GM23338 (cell line): ENCODE measurements around the gene TYW1B. TPM values are rescaled to one million over a fixed set of nuclear protein-coding genes. Genes with fewer than 3 reads are reported as not detected.

Source experiments
- ATAC-seq: fragments of 200-7000 bp; cut with Tn5 transposase; 3 replicates; pipeline ENCODE4 v1.9.1; 2020
- DNase-seq: peaks from one replicate; pipeline ENCODE4 v3.0.0-alpha.2; 2015; ENCODE audit warnings: low spot score
- H2AFZ ChIP-seq: fragments of 200-600 bp; sonication (generic); 2 replicates; pipeline ENCODE4 v1.8.0; 2016; ENCODE audit warnings: antibody characterized with exemption, mild to moderate bottlenecking, moderate library complexity
- H3F3A ChIP-seq: fragments of 200-600 bp; sonication (generic); replicated peaks from 2 replicates; pipeline ENCODE4 v1.8.0; 2017; ENCODE audit warnings: antibody characterized with exemption, mixed run types, low read depth
- H3K27ac ChIP-seq: fragments of 200-600 bp; sonication (generic); 2 replicates; pipeline ENCODE4 v1.6.1; 2016; ENCODE audit warnings: low read depth
- H3K27me3 ChIP-seq: fragments of 200-600 bp; sonication (generic); 2 replicates; pipeline ENCODE4 v1.8.0; 2016; ENCODE audit warnings: mild to moderate bottlenecking, mixed run types, moderate library complexity; ENCODE audit not compliant: insufficient read depth
- H3K36me3 ChIP-seq: fragments of 200-600 bp; sonication (generic); 2 replicates; pipeline ENCODE4 v1.8.0; 2016; ENCODE audit warnings: mild to moderate bottlenecking; ENCODE audit not compliant: insufficient read depth
- H3K4me1 ChIP-seq: fragments of 200-600 bp; sonication (generic); 2 replicates; pipeline ENCODE4 v1.8.0; 2016; ENCODE audit warnings: mild to moderate bottlenecking, moderate library complexity; ENCODE audit not compliant: insufficient read depth
- H3K4me2 ChIP-seq: fragments of 200-600 bp; sonication (generic); 2 replicates; pipeline ENCODE4 v1.7.1; 2017; ENCODE audit warnings: mixed run types
- H3K4me3 ChIP-seq: fragments of 200-600 bp; sonication (generic); 2 replicates; pipeline ENCODE4 v1.6.1; 2016; ENCODE audit warnings: mixed run types
- H3K79me2 ChIP-seq: fragments of 200-600 bp; sonication (generic); replicated peaks from 2 replicates; pipeline ENCODE4 v1.8.0; 2017; ENCODE audit warnings: mild to moderate bottlenecking; ENCODE audit not compliant: insufficient read depth
- H3K9me2 ChIP-seq: fragments of 200-600 bp; sonication (generic); 2 replicates; pipeline ENCODE4 v1.8.0; 2017; ENCODE audit not compliant: insufficient read depth
- H4K20me1 ChIP-seq: fragments of 200-600 bp; sonication (generic); replicated peaks from 2 replicates; pipeline ENCODE4 v1.8.0; 2017; ENCODE audit warnings: mild to moderate bottlenecking; ENCODE audit not compliant: insufficient read depth
- H3K27ac Mint-ChIP-seq: 2 replicates; pipeline ENCODE4 v1.8.0; 2020; ENCODE audit warnings: inconsistent platforms, mild to moderate bottlenecking, moderate library complexity, mixed read lengths
- H3K27me3 Mint-ChIP-seq: 3 replicates; pipeline ENCODE4 v1.8.0; 2022; ENCODE audit warnings: low read depth, mild to moderate bottlenecking, moderate library complexity, mixed read lengths, inconsistent platforms; ENCODE audit not compliant: insufficient read depth, poor library complexity
- H3K36me3 Mint-ChIP-seq: 3 replicates; pipeline ENCODE4 v1.8.0; 2021; ENCODE audit warnings: low read depth, mild to moderate bottlenecking, inconsistent platforms, moderate library complexity, mixed read lengths
- H3K4me1 Mint-ChIP-seq: 3 replicates; pipeline ENCODE4 v1.8.0; 2020; ENCODE audit warnings: mild to moderate bottlenecking, inconsistent platforms, mixed read lengths
- H3K4me3 Mint-ChIP-seq: 3 replicates; pipeline ENCODE4 v1.8.0; 2021; ENCODE audit warnings: moderate library complexity, mild to moderate bottlenecking, inconsistent platforms, mixed read lengths
- H3K9me3 Mint-ChIP-seq: 3 replicates; pipeline ENCODE4 v1.8.0; 2020; ENCODE audit warnings: moderate library complexity, mild to moderate bottlenecking, inconsistent platforms, mixed read lengths
- CREB1 ChIP-seq: fragments of 250-450 bp; sonication (Bioruptor Pico); IDR thresholded peaks from 2 replicates; pipeline ENCODE4 v1.5.0; 2020; ENCODE audit warnings: low read depth, mild to moderate bottlenecking, moderate library complexity
- CTCF ChIP-seq, 2 experiments: fragments of 200-600 bp in 1 of 2; sonication (generic) in 1 of 2; conservative IDR thresholded peaks; 2 replicates each; pipeline versions ENCODE4 v1.5.1 to v1.6.1; 2016 to 2017; ENCODE audit warnings: antibody characterized with exemption in 2 of 2, low read depth in 2 of 2, mild to moderate bottlenecking in 2 of 2, moderate library complexity in 1 of 2
- ETS1 ChIP-seq: IDR thresholded peaks from 2 replicates; pipeline ENCODE4 v1.6.1; 2016; ENCODE audit warnings: antibody characterized with exemption
- EZH2 ChIP-seq: fragments of 200-600 bp; sonication (generic); IDR thresholded peaks from one replicate; pipeline ENCODE4 v1.8.0; 2017; ENCODE audit warnings: antibody characterized with exemption, mild to moderate bottlenecking, low read depth; ENCODE audit not compliant: unreplicated experiment
- EZH2phosphoT487 ChIP-seq: fragments of 200-600 bp; sonication (generic); IDR thresholded peaks from one replicate; pipeline ENCODE4 v1.8.1; 2018; ENCODE audit warnings: antibody characterized with exemption; ENCODE audit not compliant: unreplicated experiment
- JUNB ChIP-seq: IDR thresholded peaks from one replicate; pipeline ENCODE4 v1.6.1; 2016; ENCODE audit warnings: antibody characterized with exemption; ENCODE audit not compliant: unreplicated experiment
- NANOG ChIP-seq: IDR thresholded peaks from 2 replicates; pipeline ENCODE4 v1.6.1; 2016; ENCODE audit warnings: antibody characterized with exemption, borderline replicate concordance
- POLR2AphosphoS5 ChIP-seq: IDR thresholded peaks from 2 replicates; pipeline ENCODE4 v1.6.1; 2016; ENCODE audit warnings: antibody characterized with exemption, low read depth
- REST ChIP-seq: IDR thresholded peaks from one replicate; pipeline ENCODE4 v1.6.1; 2018; ENCODE audit warnings: antibody characterized with exemption; ENCODE audit not compliant: unreplicated experiment
- STAT1 ChIP-seq: IDR thresholded peaks from one replicate; pipeline ENCODE4 v1.6.1; 2016; ENCODE audit warnings: antibody characterized with exemption; ENCODE audit not compliant: unreplicated experiment
- ZNF114 ChIP-seq: fragments of 250-450 bp; sonication (Bioruptor Pico); IDR thresholded peaks from 2 replicates; pipeline ENCODE4 v1.5.0; 2020; ENCODE audit warnings: mild to moderate bottlenecking, moderate library complexity
- ZNF331 ChIP-seq: fragments of 250-450 bp; sonication (Bioruptor Pico); IDR thresholded peaks from 2 replicates; pipeline ENCODE4 v1.5.0; 2020; ENCODE audit warnings: low read depth, mild to moderate bottlenecking, moderate library complexity
- ZNF462 ChIP-seq: fragments of 250-450 bp; sonication (Bioruptor Pico); IDR thresholded peaks from 2 replicates; pipeline ENCODE4 v1.5.0; 2020; ENCODE audit warnings: mild to moderate bottlenecking, moderate library complexity
- polyA plus RNA-seq: library from polyadenylated mRNA; unstranded; fragments of >200 nt; fragmentation: Nextera tagmentation; extraction: Ambion mirVana; gene quantifications from 2 replicates; pipeline ENCODE4 v1.2.1, GENCODE V29; 2016
- total RNA-seq: library from RNA; depleted of rRNA; stranded (reverse); fragments of >200 nt; shearing (Covaris generic); gene quantifications from 2 replicates; pipeline ENCODE4 v1.2.3, GENCODE V29; 2014

The TYW1B gene
- total and polyA plus RNA-seq, 2 experiments from 2014 or later = 2.8 to 5.6 TPM

GRCh38 chr7:72706521-72706920 lies 121.5 kb downstream of the TYW1B start:
- no peak overlapping the region for H2AFZ ChIP-seq
- H3K4me3 Mint-ChIP-seq = no peak overlapping the region
- H3K9me3 Mint-ChIP-seq = peaks cover 6% of the 10 kb centered on the region; the same call in 1 of the 3 replicates
- H3K9me2 ChIP-seq = no peaks in the 10 kb centered on the region
- H3K27me3 ChIP-seq = no peaks in the 10 kb centered on the region
- no peak overlapping the region for H3K4me3 ChIP-seq
- no peak overlapping the region for H3K27ac ChIP-seq
- H3K4me2 ChIP-seq = no peak overlapping the region
- no peaks in the 10 kb centered on the region for H3K79me2 ChIP-seq
- peaks cover 47% of the 10 kb centered on the region for H3K36me3 Mint-ChIP-seq
- no peaks in the 10 kb centered on the region for H3F3A ChIP-seq
- H3K4me1 ChIP-seq = peaks cover 18% of the 10 kb centered on the region
- peaks cover 22% of the 10 kb centered on the region for H3K4me1 Mint-ChIP-seq
- H3K27me3 Mint-ChIP-seq = peaks cover 2% of the 10 kb centered on the region
- ATAC-seq (no peak), DNase-seq (no peak)
- no peaks in the 10 kb centered on the region for H4K20me1 ChIP-seq
- TF ChIP-seq POLR2AphosphoS5 (no peak), STAT1 (no peak), ZNF331 (no peak), REST (no peak), ETS1 (no peak), EZH2 (no peak), CTCF (conservative IDR thresholded peaks at IDR 0.05; ENCODE audit: low read depth in 2 of 2) (no peak), CREB1 (CRISPR knock-in tag) (no peak), ZNF114 (CRISPR knock-in tag) (no peak), ZNF462 (CRISPR knock-in tag) (no peak), NANOG (no peak), JUNB (no peak), EZH2phosphoT487 (no peak)
- no peak overlapping the region for H3K27ac Mint-ChIP-seq
- H3K36me3 ChIP-seq = no peaks in the 10 kb centered on the region
